ENCODE data around the gene GNE.
"Not testable (repeated sequence)": the region's sequence is repeated elsewhere in the genome, so short reads cannot be mapped to it uniquely, and the experiment has no call there.

Gene GNE

GRCh38 chr9:36268007-36268427, 9.8 kb upstream of the GNE start:
- no peak for DNase-seq (ENCODE audit: low read depth in 2 of 3, low spot score in 2 of 3)

GRCh38 chr9:36264896-36265295, 6.6 kb upstream of the GNE start:
- no peak for DNase-seq (ENCODE audit: low read depth in 2 of 3, low spot score in 2 of 3)

GRCh38 chr9:36263683-36264082, 5.4 kb upstream of the GNE start:
- no peak for DNase-seq (ENCODE audit: low read depth in 2 of 3, low spot score in 2 of 3)

- peak in 1 of 3 experiments; percentile 1 for DNase-seq (ENCODE audit: low read depth in 2 of 3, low spot score in 2 of 3)
Measured at GRCh38 chr9:36258996-36259533, 817 bp upstream of the GNE start.

GRCh38 chr9:36251428-36251827, 6.8 kb downstream of the GNE start:
- no peak for DNase-seq (ENCODE audit: low read depth in 2 of 3, low spot score in 2 of 3)

- DNase-seq (ENCODE audit: low read depth in 2 of 3, low spot score in 2 of 3) = no peak
Measured at GRCh38 chr9:36250079-36250478, 8.2 kb downstream of the GNE start.

- no peak for DNase-seq (ENCODE audit: low read depth in 2 of 3, low spot score in 2 of 3)
Measured at GRCh38 chr9:36249189-36249588, 9.1 kb downstream of the GNE start.

- DNase-seq (ENCODE audit: low read depth in 2 of 3, low spot score in 2 of 3) = not testable (repeated sequence)
Measured at GRCh38 chr9:36248061-36248460, 10.2 kb downstream of the GNE start.

GRCh38 chr9:36247356-36247755, 10.9 kb downstream of the GNE start:
- DNase-seq (ENCODE audit: low read depth in 2 of 3, low spot score in 2 of 3) = no peak

- no peak for DNase-seq (ENCODE audit: low read depth in 2 of 3, low spot score in 2 of 3)
Measured at GRCh38 chr9:36245906-36246305, 12.3 kb downstream of the GNE start.

GRCh38 chr9:36239675-36240074, 18.6 kb downstream of the GNE start:
- DNase-seq (ENCODE audit: low read depth in 2 of 3, low spot score in 2 of 3) = not testable (repeated sequence)

GRCh38 chr9:36239205-36239604, 19.0 kb downstream of the GNE start:
- not testable (repeated sequence) for DNase-seq (ENCODE audit: low read depth in 2 of 3, low spot score in 2 of 3)

- DNase-seq (ENCODE audit: low read depth in 2 of 3, low spot score in 2 of 3) = no peak
Measured at GRCh38 chr9:36237230-36237629, 21.0 kb downstream of the GNE start.

GRCh38 chr9:36222449-36222848, 35.8 kb downstream of the GNE start:
- no peak for DNase-seq (ENCODE audit: low read depth in 2 of 3, low spot score in 2 of 3)

GRCh38 chr9:36221667-36222066, 36.6 kb downstream of the GNE start:
- no peak for DNase-seq (ENCODE audit: low read depth in 2 of 3, low spot score in 2 of 3)

- peak in 1 of 3 experiments; percentile 12 for DNase-seq (ENCODE audit: low read depth in 2 of 3, low spot score in 2 of 3)
Measured at GRCh38 chr9:36218411-36218901, 39.8 kb downstream of the GNE start.

GRCh38 chr9:36218011-36218410, 40.2 kb downstream of the GNE start:
- DNase-seq (ENCODE audit: low read depth in 2 of 3, low spot score in 2 of 3) = no peak

GRCh38 chr9:36217256-36217968, 40.8 kb downstream of the GNE start:
- DNase-seq (ENCODE audit: low read depth in 2 of 3, low spot score in 2 of 3) = no peak

GRCh38 chr9:36214571-36214970, 43.7 kb downstream of the GNE start:
- DNase-seq (ENCODE audit: low read depth in 2 of 3, low spot score in 2 of 3) = no peak

GRCh38 chr9:36213989-36214388, 44.3 kb downstream of the GNE start:
- no peak for DNase-seq (ENCODE audit: low read depth in 2 of 3, low spot score in 2 of 3)

GRCh38 chr9:36213387-36213786, 44.9 kb downstream of the GNE start:
- no peak for DNase-seq (ENCODE audit: low read depth in 2 of 3, low spot score in 2 of 3)

GRCh38 chr9:36211510-36211909, 46.7 kb downstream of the GNE start:
- no peak for DNase-seq (ENCODE audit: low read depth in 2 of 3, low spot score in 2 of 3)

GRCh38 chr9:36210722-36211121, 47.5 kb downstream of the GNE start:
- no peak for DNase-seq (ENCODE audit: low read depth in 2 of 3, low spot score in 2 of 3)

Data from activated CD8-positive, alpha-beta memory T cell treated with anti-CD3 and anti-CD28 coated beads for 48 hours (primary cell).